HG02840 (cell line): ENCODE measurements around the gene MLXIPL.
"Not testable (repeated sequence)": the region's sequence is repeated elsewhere in the genome, so short reads cannot be mapped to it uniquely, and the experiment has no call there.

Source experiments
- ATAC-seq: cut with Tn5 transposase; IDR thresholded peaks from one replicate; pipeline ENCODE4 v1.9.1; 2021; ENCODE audit warnings: mild to moderate bottlenecking, moderate library complexity, moderate number of reproducible peaks; ENCODE audit not compliant: unreplicated experiment, low FRiP score

The MLXIPL gene

DNA sequence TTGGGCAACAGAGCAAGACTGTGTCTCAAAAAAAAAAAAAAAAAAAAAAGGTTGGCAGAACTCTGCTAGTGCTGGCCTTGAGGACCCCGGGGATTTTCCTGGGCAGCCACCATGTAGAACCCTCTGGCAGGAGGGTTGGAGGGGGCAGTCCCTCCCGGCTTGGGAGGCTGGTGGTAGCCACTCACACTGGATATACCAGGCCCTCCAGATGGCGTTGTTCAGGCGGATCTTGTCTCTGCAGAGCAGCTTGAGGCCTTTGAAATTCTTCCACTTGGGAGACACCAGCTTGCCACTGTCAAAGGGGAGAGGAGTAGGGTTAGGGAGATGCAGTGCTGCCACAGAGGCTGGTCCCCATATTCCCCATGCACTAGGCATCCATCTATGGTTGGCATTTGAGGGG, 8.4 kb downstream of the MLXIPL start:
- ATAC-seq, result no peak

DNA sequence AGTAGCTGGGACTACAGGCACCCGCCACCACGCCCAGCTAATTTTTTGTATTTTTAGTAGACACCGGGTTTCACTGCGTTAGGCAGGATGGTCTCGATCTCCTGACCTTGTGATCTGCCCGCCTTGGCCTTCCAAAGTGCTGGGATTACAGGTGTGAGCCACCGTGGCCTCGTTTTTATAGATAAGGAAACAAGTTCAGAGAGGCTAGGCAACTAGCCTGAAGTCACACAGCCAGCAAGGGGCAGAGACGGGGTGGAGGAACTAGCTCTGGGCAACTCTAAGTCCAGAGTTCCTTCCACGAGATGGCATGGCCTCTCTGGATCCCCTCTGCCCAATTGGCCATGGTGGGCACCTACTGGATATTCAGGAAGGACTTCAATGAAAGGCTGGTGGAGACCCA, 9.4 kb downstream of the MLXIPL start:
- not testable (repeated sequence) for ATAC-seq

DNA sequence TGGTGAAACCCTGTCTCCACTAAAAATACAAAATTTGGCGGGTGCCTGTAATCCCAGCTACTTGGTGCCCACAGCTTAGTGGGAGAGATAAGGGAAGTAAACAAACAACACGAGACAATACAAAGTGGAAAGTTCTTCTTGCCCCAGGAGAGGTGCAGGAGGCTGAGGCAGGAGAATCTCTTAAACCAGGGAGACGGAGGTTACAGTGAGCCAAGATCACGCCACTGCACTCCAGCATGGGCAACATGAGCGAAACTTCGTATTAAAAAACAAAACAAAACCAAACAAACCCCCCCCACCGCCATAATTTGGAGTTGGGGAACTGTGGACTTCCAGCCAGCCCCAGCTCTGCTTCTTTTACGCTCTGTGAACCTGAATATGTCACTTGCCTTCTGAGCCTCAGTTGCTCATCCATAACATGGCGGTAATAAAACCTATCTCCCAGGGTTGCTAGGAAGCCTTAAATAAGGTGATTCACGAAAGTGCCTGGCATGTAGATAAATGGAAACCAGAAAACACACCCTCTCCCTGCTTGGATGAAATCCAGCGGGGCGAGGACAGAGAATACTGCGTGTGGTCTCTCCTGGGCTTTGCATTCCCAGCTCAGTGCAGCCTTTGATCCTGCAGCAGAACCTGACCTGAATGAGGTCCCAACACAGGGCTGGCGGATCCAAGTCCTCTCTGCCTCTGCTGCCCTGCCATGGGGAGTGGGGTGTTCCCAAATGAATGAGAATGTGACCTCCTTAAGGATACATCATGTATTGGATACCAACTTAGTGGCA, 10.2 kb downstream of the MLXIPL start:
- ATAC-seq, result no peak

DNA sequence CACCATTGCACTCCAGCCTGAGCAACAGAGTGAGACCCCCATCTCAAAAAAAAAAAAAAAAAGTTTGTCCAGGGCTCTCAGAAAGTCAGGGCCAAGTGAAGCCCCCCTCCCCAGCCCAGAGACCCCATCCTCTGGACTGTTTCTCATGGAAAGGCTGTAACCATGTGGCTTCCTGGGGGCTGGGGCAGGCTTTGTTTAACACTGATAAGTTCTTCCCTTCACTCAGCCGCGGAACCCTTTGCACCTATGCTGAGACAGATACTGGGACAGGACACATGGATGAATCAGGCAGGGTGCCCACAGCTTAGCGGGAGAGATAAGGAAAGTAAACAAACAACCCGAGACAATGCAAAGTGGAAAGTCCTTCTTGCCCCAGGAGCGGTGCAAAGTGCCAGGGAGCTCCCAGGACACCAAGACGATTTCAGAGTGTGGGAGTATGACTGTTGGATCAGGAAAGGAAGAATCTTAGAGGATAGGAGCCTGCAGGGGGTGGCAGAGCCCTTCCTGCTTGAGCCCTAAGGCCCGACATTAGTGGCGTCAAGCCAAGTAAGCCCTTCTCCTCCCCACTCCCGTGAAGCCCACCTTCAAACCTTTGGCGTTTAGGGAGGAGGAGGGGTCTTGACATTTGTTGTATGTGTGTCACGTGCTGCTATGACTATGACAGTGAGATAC, 11.6 kb downstream of the MLXIPL start:
- no peak for ATAC-seq

DNA sequence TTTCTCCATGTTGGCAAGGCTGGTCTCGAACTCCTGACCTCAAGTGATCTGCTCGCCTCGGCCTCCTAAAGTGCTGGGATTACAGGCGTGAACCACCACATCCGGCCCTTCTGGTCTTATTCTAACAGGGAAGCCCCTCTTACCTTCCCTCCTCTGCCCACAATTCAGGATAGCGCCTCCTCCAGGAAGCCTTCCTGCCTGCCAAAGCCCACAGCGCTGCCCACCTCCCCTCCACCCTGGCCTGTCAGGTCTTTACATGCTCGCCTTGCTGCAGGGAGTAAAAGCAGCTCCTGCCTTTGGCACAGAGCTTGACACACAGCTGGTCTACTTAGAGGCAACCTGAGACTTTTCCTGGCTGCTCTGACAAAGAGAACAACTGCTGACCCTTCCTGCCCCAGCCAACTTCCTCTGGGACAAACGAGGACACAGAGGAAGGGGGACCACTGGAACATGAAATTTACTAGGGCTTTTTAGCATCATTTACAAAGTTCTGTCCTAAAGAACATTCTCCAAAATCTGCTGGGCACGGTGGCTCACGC, 13.2 kb downstream of the MLXIPL start:
- no peak for ATAC-seq

DNA sequence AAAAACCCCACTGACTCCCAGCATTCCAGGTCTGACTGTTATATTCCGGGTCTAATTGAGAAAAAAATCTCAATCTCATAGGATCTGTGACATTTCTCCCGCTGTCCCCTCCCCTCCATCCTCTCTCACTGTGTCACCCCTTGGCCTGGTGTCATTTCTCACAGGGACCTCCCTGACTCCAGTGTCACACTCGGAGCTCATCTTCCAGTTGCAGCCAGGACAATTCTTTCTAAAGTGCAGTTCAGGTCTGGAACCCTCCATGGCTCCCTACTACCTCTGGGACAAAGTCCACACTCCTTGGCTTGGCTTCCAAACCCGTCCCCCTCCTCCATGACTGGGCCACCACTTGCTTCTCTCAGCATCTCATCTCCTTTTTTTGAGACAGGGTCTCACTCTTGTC, 14.2 kb downstream of the MLXIPL start:
- no peak for ATAC-seq

DNA sequence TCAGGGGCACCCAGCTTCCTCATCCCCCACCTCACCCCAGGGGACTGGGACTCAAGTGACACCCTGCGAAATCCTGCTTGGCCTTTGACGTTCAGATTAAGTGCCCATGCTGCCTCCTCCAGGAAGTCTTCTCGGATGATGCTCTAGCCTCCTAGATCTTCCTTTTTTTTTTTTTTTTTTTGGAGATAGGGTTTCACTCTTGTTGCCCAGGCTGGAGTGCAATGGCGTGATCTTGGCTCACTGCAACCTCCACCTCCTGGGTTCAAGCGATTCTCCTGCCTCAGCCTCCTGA, 16.7 kb downstream of the MLXIPL start:
- ATAC-seq, result not testable (repeated sequence)

DNA sequence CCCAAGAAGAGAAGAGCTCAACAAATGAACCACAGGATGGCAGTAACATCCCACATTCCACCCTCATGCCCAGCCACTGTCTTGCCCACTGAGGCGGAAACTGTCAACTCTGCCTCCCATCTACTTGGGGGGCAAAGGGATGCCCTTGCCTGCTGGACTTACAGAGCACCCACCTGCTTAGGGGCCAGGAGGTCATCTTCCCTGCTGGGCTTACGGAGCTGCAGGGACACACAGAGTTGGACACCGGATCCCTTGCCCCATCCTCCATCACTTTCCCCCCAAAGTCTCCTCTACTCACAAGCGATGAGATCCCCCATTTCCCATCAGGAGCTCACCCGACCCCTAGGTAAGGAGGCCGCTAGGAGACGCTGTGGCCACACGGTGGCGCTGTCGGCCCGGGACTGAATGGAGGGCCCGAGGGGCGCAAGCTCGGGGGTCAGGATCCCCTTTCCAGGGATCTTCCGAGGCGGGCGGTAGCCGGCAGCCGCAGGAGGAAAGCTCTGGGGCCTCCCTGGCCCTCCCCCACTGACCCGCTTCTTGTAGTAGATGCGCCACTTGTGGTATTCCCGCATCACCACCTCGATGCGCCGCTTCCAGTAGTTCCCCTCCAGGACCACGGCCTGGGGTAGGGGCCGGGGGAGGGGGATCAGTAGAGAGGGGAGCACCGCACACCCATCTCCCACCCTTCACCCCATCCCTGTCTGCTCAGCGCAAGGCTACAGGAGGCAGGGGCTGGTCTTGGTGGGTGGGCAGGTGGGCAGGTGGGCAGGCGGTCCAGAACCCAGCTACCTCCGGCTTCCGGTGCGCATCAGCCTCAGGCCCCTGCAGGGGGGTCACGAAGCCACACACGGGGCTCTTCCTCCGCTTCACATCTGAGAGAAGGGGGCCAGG, 17.3 kb downstream of the MLXIPL start:
- no peak for ATAC-seq

DNA sequence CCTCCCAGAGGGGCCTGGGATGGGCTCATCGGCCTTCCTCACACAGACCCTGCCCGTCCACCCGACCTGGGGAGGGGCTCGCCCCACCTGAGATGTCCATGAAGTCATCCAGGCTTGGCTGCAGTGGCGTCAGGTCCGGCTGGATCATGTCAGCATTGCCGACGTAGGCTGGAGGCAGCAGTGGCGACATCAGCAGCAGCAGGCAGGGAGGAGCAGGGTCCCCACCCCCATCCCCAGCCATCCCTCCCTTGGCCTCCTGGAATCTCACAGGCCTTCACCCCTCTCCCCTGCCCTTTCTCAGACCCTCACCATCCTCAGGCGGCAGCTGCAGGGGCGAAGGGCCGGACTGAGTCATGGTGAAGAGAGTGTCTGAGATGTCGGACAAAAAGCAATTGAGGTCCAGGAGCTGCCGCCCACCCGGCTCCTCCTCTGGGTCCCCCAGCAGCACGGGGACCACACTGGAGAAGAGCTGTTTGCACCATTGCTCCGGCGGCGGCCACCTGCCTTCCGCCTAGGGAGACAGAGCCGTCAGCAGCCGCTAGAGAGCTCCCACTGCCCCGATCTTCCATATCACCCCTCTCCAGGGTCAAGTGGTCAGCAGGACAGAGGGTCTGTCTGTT, 18.6 kb downstream of the MLXIPL start:
- no peak for ATAC-seq

DNA sequence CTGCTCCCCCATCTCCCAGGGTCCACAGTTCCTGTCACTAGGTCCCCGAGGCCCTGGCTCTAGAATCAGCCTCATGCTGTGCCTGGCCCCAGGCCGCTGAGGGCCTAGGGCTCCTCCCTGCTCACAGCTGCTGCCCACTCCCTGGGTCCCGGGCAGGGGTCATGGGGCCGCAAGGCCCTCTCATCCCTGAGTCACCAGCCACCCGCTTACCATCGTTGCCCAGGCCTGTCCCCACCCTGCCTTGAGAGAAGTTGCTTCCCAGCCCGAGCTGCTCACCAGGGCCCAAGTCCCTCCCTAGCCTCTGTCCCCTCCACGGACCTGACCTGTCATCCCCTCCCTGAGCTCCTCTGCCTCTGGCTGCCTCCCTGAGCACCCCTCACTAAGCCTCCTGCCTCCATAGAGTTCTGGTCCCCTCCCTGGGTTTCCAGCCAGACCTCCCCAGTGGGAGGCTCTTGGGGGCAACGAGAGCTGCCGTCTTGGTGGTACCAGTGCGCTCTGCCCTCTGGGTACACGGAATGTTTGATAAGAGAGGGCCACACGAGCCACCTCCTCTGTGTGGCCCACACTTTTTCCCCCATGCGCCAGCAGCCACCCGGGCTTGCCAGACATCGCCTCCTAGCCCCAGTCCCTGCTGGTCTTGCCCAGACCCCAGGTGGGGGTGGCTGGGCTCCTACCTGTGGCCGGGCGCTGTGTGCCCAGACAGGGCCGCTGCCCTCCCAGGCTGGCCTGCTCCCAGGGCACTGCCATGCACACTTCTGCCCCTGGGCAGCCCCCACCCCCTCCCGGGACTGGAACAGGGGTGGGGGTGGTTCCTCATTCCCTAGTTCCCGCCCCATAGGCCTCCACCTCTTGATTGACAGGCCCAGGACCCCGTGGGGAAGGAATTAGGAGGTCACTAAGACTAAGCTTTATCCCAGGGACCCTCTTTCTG, 21.3 kb downstream of the MLXIPL start:
- ATAC-seq, result no peak

DNA sequence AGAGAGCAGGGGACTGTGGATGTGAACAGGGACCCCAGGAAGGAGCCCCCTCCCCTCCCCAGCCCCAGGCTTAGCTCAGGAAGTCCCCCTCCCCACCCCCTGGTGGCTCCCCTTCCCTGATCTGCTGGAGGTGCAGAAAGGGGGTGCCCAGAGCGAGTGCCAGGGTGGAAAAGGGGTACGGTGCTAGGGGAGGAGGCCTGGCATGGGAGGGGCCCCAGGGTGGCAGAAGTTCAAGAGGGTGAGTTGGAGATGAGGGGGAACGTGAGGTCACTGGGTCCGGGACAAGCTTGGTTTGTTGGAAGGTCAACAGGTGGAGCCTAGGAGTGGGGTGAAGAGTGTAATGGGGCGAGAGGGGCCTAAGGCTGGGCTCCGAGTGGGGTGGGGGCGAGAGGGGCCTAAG, 24.4 kb downstream of the MLXIPL start:
- ATAC-seq, result no peak

DNA sequence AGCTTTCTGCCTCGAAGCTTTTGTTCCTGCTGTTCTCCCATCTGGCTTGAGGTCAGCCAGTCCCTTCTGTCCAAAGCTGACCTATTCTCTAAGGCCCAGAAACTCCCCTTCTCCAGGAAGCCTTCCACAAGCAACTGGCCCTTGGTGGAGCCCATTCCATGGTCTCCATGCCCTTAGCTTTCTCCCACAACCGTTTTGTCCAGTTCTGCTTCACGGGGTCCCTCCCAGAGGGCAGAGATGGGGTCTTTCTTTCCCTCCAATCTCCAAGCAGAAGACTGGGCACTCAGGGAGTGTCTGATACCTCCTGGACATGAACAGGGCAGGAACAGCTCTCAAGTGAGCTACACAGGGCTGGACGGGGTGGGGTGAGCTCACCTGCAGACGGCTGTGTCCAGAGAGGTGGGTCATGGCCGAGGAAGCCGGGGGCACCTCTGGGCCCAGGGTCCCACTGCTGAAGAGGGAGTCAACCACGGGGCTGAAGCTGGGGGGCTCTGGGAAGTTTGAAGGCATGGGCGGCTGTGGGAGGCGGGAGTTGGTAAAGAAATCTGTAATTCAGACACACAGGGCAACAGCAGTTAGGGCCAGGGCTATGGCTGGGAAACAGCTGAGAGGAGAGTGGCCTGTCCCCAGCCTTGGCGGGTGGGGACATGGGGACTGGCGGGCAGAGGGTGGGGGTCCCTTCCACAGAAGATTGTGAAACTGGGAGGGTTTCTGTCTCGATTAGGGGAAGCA, 25.0 kb downstream of the MLXIPL start:
- no peak for ATAC-seq

DNA sequence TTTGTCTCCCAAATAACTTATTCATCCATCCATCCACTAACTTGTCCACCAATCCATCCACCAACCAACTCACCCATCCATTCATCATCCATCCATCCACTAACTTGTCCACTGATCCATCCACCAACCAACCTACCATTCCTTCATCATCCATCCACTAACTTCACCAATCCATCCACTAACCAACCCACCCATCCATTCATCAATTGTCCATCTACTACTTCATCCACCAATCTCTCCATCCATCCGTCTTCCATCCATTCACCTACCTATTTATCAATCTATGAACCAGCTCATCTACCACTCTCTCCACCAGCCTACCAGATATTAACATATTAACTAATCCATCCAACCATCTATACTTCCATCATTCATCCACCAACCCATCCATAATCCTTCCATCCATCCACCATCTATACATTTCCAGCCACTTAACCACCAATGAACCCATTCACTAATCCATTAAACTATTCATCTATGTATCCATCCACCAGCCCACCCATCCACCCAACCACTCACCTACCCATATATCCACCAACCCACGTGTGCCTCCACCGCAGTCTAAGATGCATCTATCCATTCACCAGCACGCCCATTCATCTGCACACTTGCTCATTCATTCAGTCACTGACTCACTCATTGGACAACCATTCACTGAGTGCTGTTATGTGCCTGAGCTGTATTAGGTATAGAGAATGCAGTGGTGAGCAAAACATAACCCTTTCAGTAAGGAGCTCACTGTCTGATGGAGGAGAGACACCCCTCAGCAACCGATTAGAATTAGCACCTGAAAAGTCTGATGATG, 26.1 kb downstream of the MLXIPL start:
- no peak for ATAC-seq

DNA sequence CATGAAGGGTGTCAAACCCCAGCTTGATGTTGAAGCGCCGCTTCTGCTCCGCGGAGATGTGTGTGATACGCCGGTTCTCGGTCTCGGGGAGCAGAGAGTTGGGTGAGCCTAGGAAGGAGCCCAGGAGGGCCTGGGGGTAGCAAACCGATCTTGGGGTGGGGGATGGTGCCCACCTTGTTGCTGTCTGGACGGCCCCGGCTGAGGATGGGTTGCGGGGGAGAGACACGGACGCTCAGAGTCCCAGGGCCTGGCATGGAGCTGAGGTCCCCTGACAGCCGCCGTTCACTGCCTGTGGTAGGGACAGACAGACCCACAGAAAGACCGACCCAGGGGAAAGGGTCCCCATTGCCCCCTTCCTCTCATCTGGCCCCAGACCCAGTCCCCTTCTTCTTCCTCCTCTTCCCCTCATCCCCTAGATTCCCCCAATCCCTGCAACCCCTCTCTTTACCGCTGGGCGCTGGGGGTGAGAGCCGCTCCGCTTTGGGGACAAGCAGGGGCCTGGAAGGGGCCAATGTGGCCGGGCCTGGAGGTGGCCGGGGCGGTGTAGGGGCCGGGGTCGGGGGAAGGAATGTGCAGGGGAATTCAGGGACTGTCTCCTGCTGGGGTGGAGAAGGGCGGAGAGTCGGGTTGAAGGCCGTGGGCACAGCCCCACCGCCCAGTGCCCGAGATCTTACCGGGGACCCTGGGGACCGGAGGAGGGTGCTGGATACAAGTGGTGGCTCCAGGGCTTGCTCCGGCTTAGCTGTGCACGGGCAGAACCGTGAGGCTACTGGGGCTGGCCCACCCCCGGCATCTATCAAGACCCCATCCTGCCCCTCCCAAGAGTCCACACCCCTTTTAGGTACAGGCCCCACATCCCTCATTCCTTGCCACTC, 27.9 kb downstream of the MLXIPL start:
- no peak for ATAC-seq

DNA sequence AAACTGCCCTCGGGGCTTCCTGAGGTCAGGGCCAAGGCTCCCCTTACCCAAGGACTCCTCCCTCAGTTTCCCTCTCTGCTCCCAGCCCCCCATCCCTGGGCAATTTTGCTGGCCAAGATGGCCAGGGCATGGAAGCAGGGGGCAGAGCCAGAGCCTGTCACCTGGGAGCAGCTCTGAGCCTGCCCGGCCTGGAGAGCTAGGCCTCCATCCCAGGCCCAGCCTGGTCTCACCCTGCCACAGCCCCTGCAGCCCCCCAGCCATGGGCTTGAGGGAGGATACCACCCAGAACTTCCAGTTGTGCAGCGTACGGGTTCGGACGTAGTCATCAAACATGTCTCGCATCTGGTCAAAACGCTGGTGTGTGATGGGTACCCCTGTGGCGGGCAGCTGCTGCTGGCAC, 29.0 kb downstream of the MLXIPL start:
- no peak for ATAC-seq

DNA sequence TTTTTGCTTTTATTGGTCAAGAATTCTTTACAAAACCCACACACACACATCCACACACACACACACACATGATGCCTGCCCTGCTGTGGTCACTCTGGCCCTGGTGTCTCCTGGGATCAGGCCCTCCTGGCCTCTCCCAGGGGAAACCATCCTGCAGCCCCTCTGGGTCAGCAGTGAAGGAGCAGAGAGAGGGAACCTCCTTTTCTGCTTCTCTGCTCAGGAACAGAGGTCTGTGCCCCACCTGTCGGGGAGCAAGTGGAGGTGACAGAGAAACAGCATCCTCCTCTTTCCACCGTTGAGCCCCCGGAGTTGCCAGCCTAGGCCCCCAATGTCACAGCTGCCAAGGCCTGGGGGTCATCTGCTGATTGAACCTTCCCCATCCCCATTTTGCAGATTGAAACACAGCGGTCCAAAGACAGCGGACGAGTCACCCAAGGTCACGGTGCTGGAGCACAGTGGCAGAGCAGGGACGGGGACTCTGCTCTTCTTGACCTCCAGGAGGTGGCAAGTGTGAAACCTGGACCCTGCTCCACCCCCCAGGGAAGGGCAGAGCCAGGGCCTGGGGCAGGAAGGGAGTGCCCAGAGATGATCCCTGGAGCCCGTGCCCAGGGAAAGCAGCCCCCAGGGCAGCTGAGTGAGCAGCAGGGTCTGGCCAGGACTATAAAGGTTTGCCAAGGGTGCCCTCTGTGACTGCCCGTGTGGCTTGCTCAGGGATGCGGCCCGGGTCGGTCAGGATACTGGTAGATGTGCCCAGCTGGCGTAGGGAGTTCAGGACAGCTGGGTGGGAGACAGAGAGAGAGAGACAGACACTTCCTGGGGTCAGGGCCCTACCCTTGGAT, 30.9 kb downstream of the MLXIPL start:
- no peak for ATAC-seq
